HEK293 (cell line): ENCODE data around the gene ABHD16A.
A peak's percentile ranks its signal among the peaks of the same experiment; 100 is the strongest.

Experiments used
- KLF1 ChIP-seq: fragments of 450-650 bp; formaldehyde crosslinking; IDR thresholded peaks from 2 replicates; pipeline ENCODE4 v1.5.1; 2016; ENCODE audit warnings: missing biosample characterization, missing genetic modification characterization
- MEIS1 ChIP-seq: sonication (generic); formaldehyde crosslinking; IDR thresholded peaks from 2 replicates; pipeline ENCODE4 v1.8.1; 2022; ENCODE audit warnings: missing genetic modification reagents, mild to moderate bottlenecking, borderline replicate concordance
- SP7 ChIP-seq: fragments of 450-650 bp; formaldehyde crosslinking; IDR thresholded peaks from 2 replicates; pipeline ENCODE4 v1.5.1; 2016; ENCODE audit warnings: missing biosample characterization, missing genetic modification characterization
- TRIM28 ChIP-seq: IDR thresholded peaks from 2 replicates; pipeline ENCODE4 v1.6.1; 2011; ENCODE audit warnings: low read length, control low read depth, borderline replicate concordance
- ZBTB10 ChIP-seq: fragments of 450-650 bp; formaldehyde crosslinking; IDR thresholded peaks from 2 replicates; pipeline ENCODE4 v1.5.1; 2016; ENCODE audit warnings: missing biosample characterization, missing genetic modification characterization
- ZBTB21 ChIP-seq: fragments of 450-650 bp; formaldehyde crosslinking; IDR thresholded peaks from 2 replicates; pipeline ENCODE4 v1.5.1; 2017; ENCODE audit warnings: missing biosample characterization, missing genetic modification characterization
- ZNF10 ChIP-seq: fragments of 450-650 bp; formaldehyde crosslinking; IDR thresholded peaks from 2 replicates; pipeline ENCODE4 v1.5.1; 2017; ENCODE audit warnings: missing biosample characterization, missing genetic modification characterization
- ZNF146 ChIP-seq: fragments of 450-650 bp; formaldehyde crosslinking; IDR thresholded peaks from 2 replicates; pipeline ENCODE4 v1.5.1; 2016; ENCODE audit warnings: missing biosample characterization, missing genetic modification characterization
- ZNF19 ChIP-seq: fragments of 450-650 bp; formaldehyde crosslinking; IDR thresholded peaks from 2 replicates; pipeline ENCODE4; 2016; ENCODE audit warnings: missing biosample characterization, missing genetic modification characterization, low read depth
- ZNF221 ChIP-seq: fragments of 450-650 bp; formaldehyde crosslinking; IDR thresholded peaks from 2 replicates; pipeline ENCODE4 v1.5.1; 2017; ENCODE audit warnings: missing biosample characterization, missing genetic modification characterization, borderline replicate concordance
- ZNF23 ChIP-seq: fragments of 450-650 bp; formaldehyde crosslinking; IDR thresholded peaks from 2 replicates; pipeline ENCODE4 v1.5.1; 2016; ENCODE audit warnings: missing biosample characterization, missing genetic modification characterization, borderline replicate concordance
- ZNF280D ChIP-seq: fragments of 450-650 bp; formaldehyde crosslinking; IDR thresholded peaks from 2 replicates; pipeline ENCODE4 v1.5.1; 2016; ENCODE audit warnings: missing biosample characterization, missing genetic modification characterization
- ZNF292 ChIP-seq: fragments of 450-650 bp; formaldehyde crosslinking; IDR thresholded peaks from 2 replicates; pipeline ENCODE4 v1.5.1; 2016; ENCODE audit warnings: low read depth, missing biosample characterization, missing genetic modification characterization, borderline replicate concordance
- ZNF341 ChIP-seq: fragments of 450-650 bp; formaldehyde crosslinking; IDR thresholded peaks from 2 replicates; pipeline ENCODE4; 2016; ENCODE audit warnings: low read depth, missing biosample characterization, missing genetic modification characterization
- ZNF362 ChIP-seq: fragments of 450-650 bp; formaldehyde crosslinking; IDR thresholded peaks from 2 replicates; pipeline ENCODE4 v1.5.1; 2016; ENCODE audit warnings: missing biosample characterization, missing genetic modification characterization
- ZNF473 ChIP-seq: fragments of 450-650 bp; formaldehyde crosslinking; IDR thresholded peaks from 2 replicates; pipeline ENCODE4 v1.5.1; 2017; ENCODE audit warnings: missing biosample characterization, missing genetic modification characterization
- ZNF510 ChIP-seq: fragments of 450-650 bp; formaldehyde crosslinking; IDR thresholded peaks from 2 replicates; pipeline ENCODE4 v1.5.1; 2018; ENCODE audit warnings: mild to moderate bottlenecking, missing genetic modification characterization, missing biosample characterization; ENCODE audit not compliant: insufficient replicate concordance
- ZNF555 ChIP-seq: fragments of 450-650 bp; formaldehyde crosslinking; conservative IDR thresholded peaks from 2 replicates; pipeline ENCODE4 v1.5.1; 2017; ENCODE audit warnings: missing biosample characterization, mild to moderate bottlenecking, missing genetic modification characterization, inconsistent platforms
- ZNF560 ChIP-seq: fragments of 450-650 bp; formaldehyde crosslinking; IDR thresholded peaks from 2 replicates; pipeline ENCODE4 v1.5.1; 2017; ENCODE audit warnings: missing biosample characterization, missing genetic modification characterization, borderline replicate concordance
- ZNF660 ChIP-seq: fragments of 450-650 bp; IDR thresholded peaks from 2 replicates; pipeline ENCODE4 v1.5.1; 2018; ENCODE audit warnings: missing biosample characterization, mild to moderate bottlenecking, missing genetic modification characterization
- ZNF677 ChIP-seq: fragments of 450-650 bp; IDR thresholded peaks from 2 replicates; pipeline ENCODE4 v1.5.0; 2018; ENCODE audit warnings: missing biosample characterization, mild to moderate bottlenecking, missing genetic modification characterization, moderate library complexity
- ZNF768 ChIP-seq: fragments of 450-650 bp; formaldehyde crosslinking; IDR thresholded peaks from 2 replicates; pipeline ENCODE4 v1.5.1; 2018; ENCODE audit warnings: missing biosample characterization, mild to moderate bottlenecking, missing genetic modification characterization
- ZSCAN5A ChIP-seq: fragments of 450-650 bp; formaldehyde crosslinking; IDR thresholded peaks from 2 replicates; pipeline ENCODE4 v1.5.1; 2016; ENCODE audit warnings: missing biosample characterization, missing genetic modification characterization
- TF ChIP-seq, protein P1 (sequence below): fragments of 450-650 bp; formaldehyde crosslinking; conservative IDR thresholded peaks from 2 replicates; pipeline ENCODE4 v1.5.1; 2016; ENCODE audit warnings: low read depth, missing biosample characterization, missing genetic modification characterization
- TF ChIP-seq, protein P2 (sequence below): fragments of 450-650 bp; formaldehyde crosslinking; IDR thresholded peaks from 2 replicates; pipeline ENCODE4; 2016; ENCODE audit warnings: missing biosample characterization, missing genetic modification characterization

Gene ABHD16A

GRCh38 chr6:31734821-31735406, 31.8 kb upstream of the ABHD16A start (continued):
- TF ChIP-seq ZNF768 (tag by site-specific recombination) (no peak), ZBTB21 (tag by site-specific recombination) (peak; percentile 73), ZNF510 (tag by site-specific recombination) (no peak), ZNF292 (tag by site-specific recombination) (no peak), ZNF341 (peak; percentile 96), KLF1 (tag by site-specific recombination) (peak; percentile 87), MEIS1 (CRISPR knock-in tag) (no peak), ZNF146 (0 out of 2 replicates have a peak, but pooled peaks have one; percentile 21), ZNF560 (tag by site-specific recombination) (no peak), ZNF660 (tag by site-specific recombination) (no peak), ZNF221 (tag by site-specific recombination) (no peak), ZNF23 (tag by site-specific recombination) (no peak), ZNF362 (tag by site-specific recombination) (no peak), ZNF280D (tag by site-specific recombination) (no peak; the same call in 1 of the 2 replicates), ZNF19 (no peak), ZNF555 (tag by site-specific recombination) (no peak), ZNF10 (tag by site-specific recombination) (0 out of 2 replicates have a peak, but pooled peaks have one; percentile 29), ZNF473 (tag by site-specific recombination) (no peak), TRIM28 (no peak), ZSCAN5A (tag by site-specific recombination) (no peak), ZBTB10 (tag by site-specific recombination) (peak; percentile 50; the same call in 1 of the 2 replicates), SP7 (peak; percentile 98), ZNF677 (tag by site-specific recombination) (no peak)
- TF ChIP-seq, protein P1, sequence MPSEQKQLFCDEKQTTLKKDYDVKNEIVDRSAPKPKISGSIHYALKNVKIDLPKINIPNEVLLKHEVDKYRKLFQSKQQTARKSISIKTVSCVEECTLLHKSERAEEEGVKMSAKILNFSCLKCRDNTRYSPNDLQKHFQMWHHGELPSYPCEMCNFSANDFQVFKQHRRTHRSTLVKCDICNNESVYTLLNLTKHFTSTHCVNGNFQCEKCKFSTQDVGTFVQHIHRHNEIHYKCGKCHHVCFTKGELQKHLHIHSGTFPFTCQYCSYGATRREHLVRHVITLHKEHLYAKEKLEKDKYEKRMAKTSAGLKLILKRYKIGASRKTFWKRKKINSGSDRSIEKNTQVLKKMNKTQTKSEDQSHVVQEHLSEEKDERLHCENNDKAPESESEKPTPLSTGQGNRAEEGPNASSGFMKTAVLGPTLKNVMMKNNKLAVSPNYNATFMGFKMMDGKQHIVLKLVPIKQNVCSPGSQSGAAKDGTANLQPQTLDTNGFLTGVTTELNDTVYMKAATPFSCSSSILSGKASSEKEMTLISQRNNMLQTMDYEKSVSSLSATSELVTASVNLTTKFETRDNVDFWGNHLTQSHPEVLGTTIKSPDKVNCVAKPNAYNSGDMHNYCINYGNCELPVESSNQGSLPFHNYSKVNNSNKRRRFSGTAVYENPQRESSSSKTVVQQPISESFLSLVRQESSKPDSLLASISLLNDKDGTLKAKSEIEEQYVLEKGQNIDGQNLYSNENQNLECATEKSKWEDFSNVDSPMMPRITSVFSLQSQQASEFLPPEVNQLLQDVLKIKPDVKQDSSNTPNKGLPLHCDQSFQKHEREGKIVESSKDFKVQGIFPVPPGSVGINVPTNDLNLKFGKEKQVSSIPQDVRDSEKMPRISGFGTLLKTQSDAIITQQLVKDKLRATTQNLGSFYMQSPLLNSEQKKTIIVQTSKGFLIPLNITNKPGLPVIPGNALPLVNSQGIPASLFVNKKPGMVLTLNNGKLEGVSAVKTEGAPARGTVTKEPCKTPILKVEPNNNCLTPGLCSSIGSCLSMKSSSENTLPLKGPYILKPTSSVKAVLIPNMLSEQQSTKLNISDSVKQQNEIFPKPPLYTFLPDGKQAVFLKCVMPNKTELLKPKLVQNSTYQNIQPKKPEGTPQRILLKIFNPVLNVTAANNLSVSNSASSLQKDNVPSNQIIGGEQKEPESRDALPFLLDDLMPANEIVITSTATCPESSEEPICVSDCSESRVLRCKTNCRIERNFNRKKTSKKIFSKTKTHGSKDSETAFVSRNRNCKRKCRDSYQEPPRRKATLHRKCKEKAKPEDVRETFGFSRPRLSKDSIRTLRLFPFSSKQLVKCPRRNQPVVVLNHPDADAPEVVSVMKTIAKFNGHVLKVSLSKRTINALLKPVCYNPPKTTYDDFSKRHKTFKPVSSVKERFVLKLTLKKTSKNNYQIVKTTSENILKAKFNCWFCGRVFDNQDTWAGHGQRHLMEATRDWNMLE (tag by site-specific recombination): no peak
- TF ChIP-seq, protein P2, sequence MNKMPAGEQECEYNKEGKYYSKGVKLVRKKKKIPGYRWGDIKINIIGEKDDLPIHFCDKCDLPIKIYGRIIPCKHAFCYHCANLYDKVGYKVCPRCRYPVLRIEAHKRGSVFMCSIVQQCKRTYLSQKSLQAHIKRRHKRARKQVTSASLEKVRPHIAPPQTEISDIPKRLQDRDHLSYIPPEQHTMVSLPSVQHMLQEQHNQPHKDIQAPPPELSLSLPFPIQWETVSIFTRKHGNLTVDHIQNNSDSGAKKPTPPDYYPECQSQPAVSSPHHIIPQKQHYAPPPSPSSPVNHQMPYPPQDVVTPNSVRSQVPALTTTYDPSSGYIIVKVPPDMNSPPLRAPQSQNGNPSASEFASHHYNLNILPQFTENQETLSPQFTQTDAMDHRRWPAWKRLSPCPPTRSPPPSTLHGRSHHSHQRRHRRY (tag by site-specific recombination): no peak
